Activated naive CD8-positive, alpha-beta T cell treated with anti-CD3 and anti-CD28 coated beads for 36 hours (primary cell): ENCODE data around the gene CC2D2A. TPM values are rescaled to one million over a fixed set of nuclear protein-coding genes. Genes with fewer than 3 reads are reported as not detected.

Experiments used
- DNase-seq: peaks from one replicate; pipeline ENCODE4 v3.0.0; 2021
- H3K27ac Mint-ChIP-seq: one replicate; pipeline ENCODE4 v1.8.0; 2022; ENCODE audit warnings: mild to moderate bottlenecking, moderate library complexity, mixed read lengths
- H3K27me3 Mint-ChIP-seq: one replicate; pipeline ENCODE4 v1.8.0; 2022; ENCODE audit warnings: mild to moderate bottlenecking, mixed read lengths
- H3K36me3 Mint-ChIP-seq: one replicate; pipeline ENCODE4 v1.8.0; 2021; ENCODE audit warnings: mild to moderate bottlenecking, mixed read lengths
- H3K4me1 Mint-ChIP-seq: one replicate; pipeline ENCODE4 v1.8.0; 2021; ENCODE audit warnings: mixed read lengths
- H3K4me3 Mint-ChIP-seq: one replicate; pipeline ENCODE4 v1.8.0; 2022; ENCODE audit warnings: mild to moderate bottlenecking, moderate library complexity, mixed read lengths
- H3K9me3 Mint-ChIP-seq: one replicate; pipeline ENCODE4 v1.8.0; 2022; ENCODE audit warnings: mixed read lengths
- total RNA-seq, 2 experiments: library from RNA; stranded (reverse); gene quantifications; one replicate each; pipeline ENCODE4 v1.2.3, GENCODE V29; 2021

Gene CC2D2A
- total RNA-seq, 2 experiments from 2014 or later, result not detected

DNA sequence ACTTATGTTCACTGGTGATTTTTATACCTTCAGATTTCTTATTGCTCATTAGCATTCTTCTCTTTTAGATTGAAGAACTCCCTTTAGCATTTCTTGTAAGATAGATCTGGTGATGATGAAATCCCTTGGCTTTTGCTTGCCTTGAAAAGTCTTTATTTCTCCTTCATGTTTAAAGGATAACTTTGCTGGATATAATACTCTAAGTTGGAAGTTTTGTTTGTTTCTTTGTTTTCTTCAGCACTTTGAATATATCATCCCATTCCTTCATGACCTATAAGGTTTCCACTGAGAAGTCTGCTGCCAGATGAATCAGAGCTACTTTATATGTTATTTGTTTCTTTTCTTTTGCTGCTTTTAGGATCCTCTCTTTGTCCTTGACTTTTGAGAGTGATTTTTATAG is 18.5 kb downstream of the CC2D2A start:
- H3K27ac Mint-ChIP-seq, result no peak overlapping the region
- DNase-seq, result no peak
- no peaks in the 10 kb centered on the region for H3K4me1 Mint-ChIP-seq
- peaks cover 23% of the 10 kb centered on the region for H3K36me3 Mint-ChIP-seq
- no peaks in the 10 kb centered on the region for H3K27me3 Mint-ChIP-seq
- H3K9me3 Mint-ChIP-seq, result peaks cover 42% of the 10 kb centered on the region
- no peak overlapping the region for H3K4me3 Mint-ChIP-seq

DNA sequence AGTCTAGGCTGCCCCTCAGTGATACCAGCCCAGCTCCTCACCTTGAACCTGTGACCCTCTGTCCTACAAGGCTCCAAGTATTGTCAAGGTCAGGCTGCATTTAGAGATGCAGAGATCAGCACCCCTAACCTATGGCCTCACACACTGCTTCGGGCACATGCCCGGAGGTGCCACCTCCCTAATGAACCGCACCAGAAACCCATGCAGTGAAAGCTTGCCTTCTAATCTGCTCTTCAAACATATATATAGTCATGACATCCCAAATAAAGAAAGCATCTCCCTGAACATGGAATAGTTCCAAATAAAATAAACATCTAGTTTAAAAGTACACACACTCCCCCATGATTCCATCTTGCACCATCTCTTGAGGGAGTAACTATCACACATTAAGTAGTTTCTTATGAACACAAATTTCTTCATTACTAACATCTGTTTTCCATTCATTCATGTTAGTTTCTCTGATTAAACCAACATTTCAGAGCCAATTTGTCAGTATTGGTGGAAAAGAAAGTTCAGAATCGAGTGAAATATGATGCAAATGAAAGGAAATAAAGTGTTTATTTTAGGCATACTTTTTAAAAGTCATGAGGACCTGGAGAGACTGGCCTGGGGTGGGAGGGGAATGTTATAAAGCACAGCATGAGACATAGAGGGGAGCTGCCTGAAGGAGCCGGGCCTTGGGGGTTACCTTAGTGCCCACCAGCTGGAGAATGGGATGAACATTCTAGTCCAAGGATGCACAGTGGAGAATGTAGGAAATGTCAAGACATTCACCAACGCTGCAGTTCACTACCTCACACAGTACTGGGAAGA is 19.2 kb downstream of the CC2D2A start:
- Mint-ChIP-seq H3K4me3 (no peak overlapping the region), H3K9me3 (peaks cover 42% of the 10 kb centered on the region), H3K27me3 (no peaks in the 10 kb centered on the region), H3K36me3 (peaks cover 23% of the 10 kb centered on the region), H3K27ac (no peak overlapping the region), H3K4me1 (no peaks in the 10 kb centered on the region)
- no peak for DNase-seq

DNA sequence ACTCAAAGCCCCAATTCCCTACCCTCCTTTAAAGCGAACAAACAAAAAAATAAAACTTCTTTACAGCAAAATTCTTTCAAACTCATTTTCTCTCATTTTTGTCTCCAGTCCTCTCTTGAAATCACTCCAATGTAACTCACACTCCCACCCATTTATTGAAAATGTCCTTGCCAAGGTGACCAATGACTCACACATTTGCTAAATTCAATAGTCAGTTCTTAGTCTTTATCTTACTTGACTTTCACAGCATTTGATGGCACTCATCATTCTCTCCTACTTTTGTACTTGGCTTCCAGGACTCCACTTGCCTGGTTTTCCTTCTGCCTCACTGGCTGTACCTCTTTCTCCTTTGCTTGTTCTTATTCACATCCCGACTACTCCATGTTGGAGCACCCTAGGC is 19.9 kb downstream of the CC2D2A start:
- Mint-ChIP-seq H3K27ac (no peak overlapping the region), H3K4me1 (no peaks in the 10 kb centered on the region)

DNA sequence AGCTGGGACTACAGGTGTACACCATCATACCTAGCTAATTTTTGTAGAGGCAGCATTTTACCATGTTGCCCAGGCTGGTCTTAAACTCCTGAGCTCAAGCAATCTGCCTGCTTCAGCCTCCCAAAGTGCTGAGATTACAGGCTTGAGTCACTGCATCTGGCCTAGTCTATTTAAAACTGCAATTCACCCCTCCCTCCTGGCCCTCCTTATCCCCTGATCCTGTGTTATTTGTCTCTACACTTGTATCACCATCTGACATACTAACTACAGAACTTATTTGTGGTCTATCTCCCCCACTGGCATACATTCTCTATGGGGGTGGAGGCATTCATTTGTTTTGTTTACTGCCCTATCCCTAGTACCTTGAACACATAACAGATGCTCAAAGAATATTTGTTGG is 23.7 kb downstream of the CC2D2A start:
- Mint-ChIP-seq H3K27ac (no peak overlapping the region), H3K36me3 (peaks cover 24% of the 10 kb centered on the region), H3K27me3 (no peaks in the 10 kb centered on the region), H3K4me3 (no peak overlapping the region), H3K9me3 (peaks cover 23% of the 10 kb centered on the region), H3K4me1 (no peaks in the 10 kb centered on the region)
- DNase-seq, result no peak

More for the DNA sequence above, 19.9 kb downstream of the CC2D2A start:
- Mint-ChIP-seq H3K36me3 (peaks cover 20% of the 10 kb centered on the region), H3K4me3 (no peak overlapping the region), H3K27me3 (no peaks in the 10 kb centered on the region), H3K9me3 (peaks cover 37% of the 10 kb centered on the region)
- no peak for DNase-seq

DNA sequence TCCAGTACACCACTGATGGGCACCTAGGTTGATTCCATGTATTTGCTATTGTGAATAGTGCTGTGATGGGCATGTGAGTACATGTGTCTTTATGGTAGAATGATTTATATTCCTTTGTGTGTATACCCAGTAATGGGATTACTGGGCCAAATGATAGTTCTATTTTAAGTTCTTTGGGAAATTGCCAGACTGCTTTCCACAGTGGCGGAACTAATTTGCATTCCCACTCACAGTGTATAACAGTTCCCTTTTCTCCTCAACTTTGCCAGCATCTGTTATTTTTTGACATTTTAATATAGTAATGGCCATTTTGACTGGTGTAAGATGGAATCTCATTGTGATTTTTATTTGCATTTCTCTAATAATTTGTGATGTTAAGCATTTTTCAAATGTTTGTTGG is 25.9 kb downstream of the CC2D2A start:
- Mint-ChIP-seq H3K27ac (no peak overlapping the region), H3K4me1 (no peaks in the 10 kb centered on the region), H3K36me3 (peaks cover 11% of the 10 kb centered on the region), H3K27me3 (no peaks in the 10 kb centered on the region), H3K4me3 (no peak overlapping the region), H3K9me3 (peaks cover 10% of the 10 kb centered on the region)
- no peak for DNase-seq

DNA sequence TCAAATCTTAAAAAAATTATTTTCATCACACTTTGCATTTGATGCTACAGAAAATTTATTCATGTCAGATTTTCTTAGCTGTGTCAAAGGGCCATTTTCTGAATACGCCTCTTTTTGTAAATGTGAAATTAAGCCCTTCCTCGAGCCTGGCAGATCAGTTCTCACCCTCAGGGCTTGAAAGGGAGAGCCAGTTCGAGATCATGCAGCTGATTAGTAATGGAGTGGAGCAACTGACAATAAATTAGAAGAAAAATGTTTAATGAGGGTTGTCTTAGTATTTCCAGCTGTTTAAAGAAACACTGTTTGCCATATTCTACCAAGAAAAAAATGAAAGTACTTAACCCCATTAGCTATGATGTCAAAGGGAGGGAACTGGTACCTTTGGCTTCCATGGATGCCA is 28.7 kb downstream of the CC2D2A start:
- Mint-ChIP-seq H3K27me3 (no peaks in the 10 kb centered on the region), H3K27ac (no peak overlapping the region), H3K4me3 (no peak overlapping the region), H3K36me3 (peaks cover 6% of the 10 kb centered on the region), H3K9me3 (peaks cover 8% of the 10 kb centered on the region), H3K4me1 (no peaks in the 10 kb centered on the region)
- no peak for DNase-seq

DNA sequence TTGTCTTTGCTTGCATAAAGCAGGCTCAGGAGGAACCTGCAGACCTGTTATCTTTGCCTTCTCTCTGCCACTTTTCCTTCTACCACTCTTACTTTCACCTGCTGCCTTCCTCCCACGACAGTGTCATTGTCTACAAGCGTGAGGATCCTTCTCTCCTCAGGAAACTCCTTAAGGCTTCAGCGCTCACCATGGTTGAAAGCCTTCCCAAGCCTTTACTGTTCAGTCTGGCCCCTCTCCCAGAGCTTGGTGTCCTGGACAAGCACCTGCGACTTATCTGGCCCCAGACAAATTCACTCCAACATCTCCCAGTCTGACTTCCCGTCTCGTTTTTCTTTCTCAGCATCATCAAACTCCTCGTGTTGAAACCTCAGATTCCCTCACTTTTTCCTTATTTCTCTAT is 31.0 kb downstream of the CC2D2A start:
- H3K4me3 Mint-ChIP-seq, result no peak overlapping the region
- peaks cover 6% of the 10 kb centered on the region for H3K36me3 Mint-ChIP-seq
- no peaks in the 10 kb centered on the region for H3K27me3 Mint-ChIP-seq
- no peak for DNase-seq
- H3K27ac Mint-ChIP-seq, result no peak overlapping the region
- no peaks in the 10 kb centered on the region for H3K4me1 Mint-ChIP-seq
- H3K9me3 Mint-ChIP-seq, result peaks cover 8% of the 10 kb centered on the region

DNA sequence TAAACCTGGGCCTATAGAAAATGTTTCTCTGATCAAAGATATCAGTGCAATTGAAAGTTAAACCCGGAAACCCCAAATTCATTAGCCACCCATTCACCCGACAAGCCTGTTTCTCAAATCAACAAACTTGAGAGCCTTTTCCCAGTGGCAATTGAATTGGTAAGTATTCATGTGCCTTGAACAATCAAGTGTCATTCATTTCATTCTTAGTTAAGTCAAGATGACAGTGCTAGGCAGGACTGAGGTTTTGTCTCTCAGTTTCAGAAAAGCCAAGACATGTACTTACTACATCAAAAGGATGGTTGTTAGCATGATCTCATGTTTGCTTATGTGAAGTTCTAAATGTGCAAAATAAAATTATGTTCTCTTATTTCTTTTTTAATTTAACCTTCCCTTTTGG is 32.3 kb downstream of the CC2D2A start:
- H3K36me3 Mint-ChIP-seq, result peaks cover 6% of the 10 kb centered on the region
- no peak overlapping the region for H3K27ac Mint-ChIP-seq
- H3K4me1 Mint-ChIP-seq, result no peaks in the 10 kb centered on the region
- peaks cover 8% of the 10 kb centered on the region for H3K9me3 Mint-ChIP-seq
- no peaks in the 10 kb centered on the region for H3K27me3 Mint-ChIP-seq
- no peak for DNase-seq
- H3K4me3 Mint-ChIP-seq, result no peak overlapping the region

DNA sequence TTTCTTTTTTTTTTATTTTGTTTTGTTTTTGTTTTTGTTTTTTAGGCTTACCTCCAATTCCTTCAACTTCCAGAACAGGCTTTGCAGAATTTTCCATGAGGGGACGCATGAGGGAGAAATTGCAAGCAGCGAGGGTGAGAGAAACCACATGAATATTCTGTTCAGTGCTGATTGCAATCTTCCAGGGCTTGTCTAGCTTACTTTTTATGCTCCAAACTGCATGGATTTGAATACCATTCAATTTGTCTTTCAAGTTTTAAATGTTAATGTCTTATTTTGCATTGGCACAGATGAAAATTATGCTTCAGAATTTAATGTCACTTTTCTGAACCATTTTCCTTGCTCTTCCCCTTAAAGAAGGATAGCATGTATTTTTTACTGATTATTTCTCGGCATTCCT is 32.7 kb downstream of the CC2D2A start:
- H3K4me1 Mint-ChIP-seq, result no peaks in the 10 kb centered on the region
- peaks cover 6% of the 10 kb centered on the region for H3K36me3 Mint-ChIP-seq
- H3K27ac Mint-ChIP-seq, result no peak overlapping the region
- no peaks in the 10 kb centered on the region for H3K27me3 Mint-ChIP-seq
- DNase-seq, result no peak
- no peak overlapping the region for H3K4me3 Mint-ChIP-seq
- H3K9me3 Mint-ChIP-seq, result peaks cover 5% of the 10 kb centered on the region

DNA sequence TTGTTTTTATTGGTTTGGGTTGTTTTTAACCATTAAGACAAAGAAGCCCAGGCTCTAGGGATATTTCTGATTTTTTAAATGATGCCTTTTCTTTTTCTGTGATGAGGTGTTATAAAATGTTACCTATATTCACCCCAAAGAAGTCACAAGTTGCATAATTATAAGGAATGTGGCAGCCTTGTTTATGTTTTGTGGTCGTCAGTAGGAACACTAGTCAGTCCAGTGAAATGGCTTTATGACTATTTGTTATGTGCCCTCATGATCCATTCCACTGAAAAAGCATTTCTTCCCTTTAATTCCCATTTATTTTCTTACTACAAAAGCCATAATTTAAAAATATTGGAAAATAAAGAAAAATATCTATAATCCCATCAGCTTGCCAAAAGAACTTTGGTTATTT is 34.4 kb downstream of the CC2D2A start:
- Mint-ChIP-seq H3K27ac (no peak overlapping the region), H3K36me3 (no peaks in the 10 kb centered on the region), H3K4me3 (no peak overlapping the region), H3K9me3 (no peaks in the 10 kb centered on the region), H3K4me1 (no peaks in the 10 kb centered on the region), H3K27me3 (no peaks in the 10 kb centered on the region)
- DNase-seq, result no peak

DNA sequence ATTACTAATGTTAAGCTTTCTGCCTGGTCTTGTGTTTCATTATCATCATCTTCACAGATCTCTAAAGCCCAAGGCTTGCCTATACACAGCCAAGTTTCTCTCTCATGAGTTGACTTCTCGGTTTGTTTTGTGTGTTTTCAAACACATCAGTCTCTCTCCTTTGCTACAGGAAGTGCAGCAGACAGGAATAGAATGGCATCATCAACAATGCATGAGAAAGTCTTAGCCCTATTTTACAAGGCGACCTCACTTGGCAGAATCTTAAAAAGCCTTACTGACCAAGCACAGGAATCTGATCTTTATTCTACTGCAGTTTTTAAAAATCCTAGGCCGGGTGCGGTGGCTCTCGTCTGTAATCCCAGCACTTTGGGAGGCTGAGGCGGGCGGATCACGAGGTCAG is 36.8 kb downstream of the CC2D2A start:
- no peak for DNase-seq
- no peak overlapping the region for H3K27ac Mint-ChIP-seq
- no peaks in the 10 kb centered on the region for H3K36me3 Mint-ChIP-seq
- H3K9me3 Mint-ChIP-seq, result no peaks in the 10 kb centered on the region
- no peaks in the 10 kb centered on the region for H3K4me1 Mint-ChIP-seq
- H3K27me3 Mint-ChIP-seq, result no peaks in the 10 kb centered on the region
- H3K4me3 Mint-ChIP-seq, result no peak overlapping the region

DNA sequence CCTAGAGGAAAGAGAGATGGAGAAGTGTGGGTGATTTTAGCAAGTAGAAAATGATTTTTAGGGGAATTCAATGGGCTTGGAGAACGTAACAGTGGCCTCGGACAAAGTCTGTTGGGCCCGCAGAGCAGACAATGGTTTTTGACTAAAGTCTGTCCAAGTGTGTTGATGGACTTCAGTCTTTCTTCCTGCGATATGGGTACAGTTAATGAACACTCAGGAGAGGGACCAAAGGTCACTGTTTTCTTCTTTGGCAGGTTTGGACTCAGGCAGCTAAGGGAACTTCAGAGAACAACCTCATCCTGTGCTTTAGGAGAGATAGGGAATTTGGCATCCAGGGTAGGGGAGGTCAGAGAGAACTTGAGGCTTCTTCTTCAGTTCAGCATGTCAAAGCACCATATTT is 38.0 kb downstream of the CC2D2A start:
- peaks cover 3% of the 10 kb centered on the region for H3K36me3 Mint-ChIP-seq
- no peaks in the 10 kb centered on the region for H3K4me1 Mint-ChIP-seq
- H3K27ac Mint-ChIP-seq, result no peak overlapping the region
- H3K4me3 Mint-ChIP-seq, result no peak overlapping the region
- DNase-seq, result no peak
- no peaks in the 10 kb centered on the region for H3K27me3 Mint-ChIP-seq
- H3K9me3 Mint-ChIP-seq, result no peaks in the 10 kb centered on the region

DNA sequence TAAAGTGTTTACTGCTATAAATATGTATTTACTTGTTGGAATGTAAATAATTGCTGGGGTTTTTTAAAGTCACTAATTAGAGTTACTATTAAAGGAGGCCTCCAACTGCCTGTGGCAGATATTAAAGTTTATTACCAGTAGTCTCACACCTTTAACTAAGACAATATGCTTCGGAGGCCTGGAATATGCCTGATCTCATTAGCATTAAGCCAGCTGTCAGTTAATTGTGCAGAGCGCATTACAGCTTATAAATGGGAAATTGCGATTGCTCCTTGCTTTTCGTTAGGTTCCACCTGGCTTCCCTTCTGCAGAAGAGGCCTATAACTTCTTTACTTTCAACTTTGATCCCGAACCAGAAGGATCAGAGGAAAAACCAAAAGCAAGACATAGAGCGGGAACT is 41.3 kb downstream of the CC2D2A start:
- DNase-seq, result no peak
- no peak overlapping the region for H3K27ac Mint-ChIP-seq
- H3K36me3 Mint-ChIP-seq, result peaks cover 5% of the 10 kb centered on the region
- no peaks in the 10 kb centered on the region for H3K27me3 Mint-ChIP-seq
- H3K4me1 Mint-ChIP-seq, result peaks cover 2% of the 10 kb centered on the region
- no peaks in the 10 kb centered on the region for H3K9me3 Mint-ChIP-seq
- H3K4me3 Mint-ChIP-seq, result no peak overlapping the region

DNA sequence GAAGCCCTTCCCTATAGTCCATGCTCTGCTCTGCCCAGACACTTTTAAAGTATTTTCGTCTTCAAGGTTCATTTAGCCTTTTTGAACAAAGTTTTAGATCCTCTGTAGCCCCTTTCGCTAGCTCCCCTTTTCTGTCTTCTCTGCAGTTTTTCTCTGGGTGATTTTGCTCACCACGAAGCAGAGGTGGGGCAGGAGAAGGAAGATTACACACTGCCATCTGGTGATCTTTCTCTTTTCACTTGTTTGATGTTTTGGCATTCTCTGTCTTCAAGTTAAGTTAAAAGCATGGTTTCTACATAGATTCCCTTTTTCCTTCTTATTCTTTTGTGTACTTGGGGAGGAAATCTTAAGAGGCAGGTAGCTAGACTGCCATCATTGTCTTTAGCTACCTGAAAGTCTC is 43.9 kb downstream of the CC2D2A start:
- H3K4me1 Mint-ChIP-seq, result peaks cover 3% of the 10 kb centered on the region
- H3K27ac Mint-ChIP-seq, result no peak overlapping the region
- H3K36me3 Mint-ChIP-seq, result peaks cover 5% of the 10 kb centered on the region
- H3K27me3 Mint-ChIP-seq, result no peaks in the 10 kb centered on the region
- no peak for DNase-seq
- no peak overlapping the region for H3K4me3 Mint-ChIP-seq
- H3K9me3 Mint-ChIP-seq, result peaks cover 1% of the 10 kb centered on the region

DNA sequence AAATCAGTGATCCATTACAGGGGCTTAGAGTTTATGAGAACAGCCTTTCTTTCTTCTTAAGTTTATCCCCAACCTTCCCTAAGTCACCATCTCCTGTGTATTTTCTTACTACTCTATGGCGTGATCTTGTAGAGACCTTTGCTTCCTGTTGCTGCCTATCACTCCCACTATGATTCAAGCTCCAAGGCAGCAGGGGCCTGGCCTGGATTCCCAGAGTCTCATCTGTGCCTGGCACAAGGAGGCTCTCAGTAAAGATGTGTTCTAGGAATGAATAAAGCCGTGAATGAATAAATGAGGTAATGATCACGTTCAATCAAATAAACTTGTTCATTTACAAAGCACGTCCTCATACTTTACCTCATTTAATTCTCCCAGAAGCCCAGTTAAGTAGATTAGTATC is 45.4 kb downstream of the CC2D2A start:
- peaks cover 3% of the 10 kb centered on the region for H3K4me1 Mint-ChIP-seq
- peaks cover 12% of the 10 kb centered on the region for H3K36me3 Mint-ChIP-seq
- H3K4me3 Mint-ChIP-seq, result no peak overlapping the region
- peaks cover 4% of the 10 kb centered on the region for H3K9me3 Mint-ChIP-seq
- DNase-seq, result no peak
- H3K27ac Mint-ChIP-seq, result no peak overlapping the region
- H3K27me3 Mint-ChIP-seq, result no peaks in the 10 kb centered on the region

DNA sequence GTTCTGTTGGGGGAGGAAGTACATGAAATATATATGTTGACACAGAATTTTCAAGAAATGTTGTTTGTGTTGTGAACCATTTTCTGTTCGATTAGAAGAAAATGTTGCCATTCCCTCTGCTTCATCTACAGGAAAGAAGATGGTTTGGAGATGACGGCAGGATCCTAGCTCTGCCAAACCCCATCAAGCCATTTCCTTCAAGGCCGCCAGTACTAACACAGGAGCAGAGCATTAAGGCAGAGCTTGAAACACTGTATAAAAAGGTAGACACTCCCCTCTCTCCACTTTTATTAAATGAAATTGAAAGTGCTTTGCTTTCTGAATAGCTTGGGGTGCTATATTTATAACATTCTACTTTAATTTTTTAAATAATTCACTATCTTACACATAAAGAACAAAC is 46.8 kb downstream of the CC2D2A start:
- Mint-ChIP-seq H3K4me1 (peaks cover 3% of the 10 kb centered on the region), H3K9me3 (peaks cover 4% of the 10 kb centered on the region), H3K27me3 (no peaks in the 10 kb centered on the region), H3K4me3 (no peak overlapping the region), H3K36me3 (peaks cover 12% of the 10 kb centered on the region), H3K27ac (no peak overlapping the region)
- DNase-seq, result no peak
